Fibroblast of gingiva (primary cell): ENCODE results near the gene CALCA.
A peak's percentile ranks its signal among the peaks of the same experiment; 100 is the strongest.

Source experiments
- DNase-seq: peaks from one replicate; pipeline ENCODE4 v3.0.0-alpha.2; 2011; ENCODE audit warnings: low read depth

The CALCA gene

DNA sequence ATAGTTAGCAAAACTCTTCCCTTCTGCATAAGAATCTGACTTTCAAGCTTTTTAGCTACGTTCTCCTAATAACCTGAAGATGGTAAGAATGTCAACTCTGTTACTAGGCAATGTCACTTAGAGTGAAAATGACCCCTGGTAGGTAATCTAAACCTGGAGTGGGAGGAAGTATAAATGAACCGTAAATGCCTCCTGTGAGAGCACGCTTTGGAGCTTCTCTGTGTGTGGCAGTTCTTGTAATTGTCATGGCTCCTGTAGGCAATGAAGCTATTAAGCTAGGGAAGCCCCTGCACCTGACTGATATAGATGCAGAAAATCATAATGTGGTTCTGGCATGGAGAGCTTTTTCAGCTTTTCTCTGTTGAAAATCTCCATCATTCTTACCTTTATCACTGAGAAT is 29.4 kb downstream of the CALCA start:
- DNase-seq: no peak

DNA sequence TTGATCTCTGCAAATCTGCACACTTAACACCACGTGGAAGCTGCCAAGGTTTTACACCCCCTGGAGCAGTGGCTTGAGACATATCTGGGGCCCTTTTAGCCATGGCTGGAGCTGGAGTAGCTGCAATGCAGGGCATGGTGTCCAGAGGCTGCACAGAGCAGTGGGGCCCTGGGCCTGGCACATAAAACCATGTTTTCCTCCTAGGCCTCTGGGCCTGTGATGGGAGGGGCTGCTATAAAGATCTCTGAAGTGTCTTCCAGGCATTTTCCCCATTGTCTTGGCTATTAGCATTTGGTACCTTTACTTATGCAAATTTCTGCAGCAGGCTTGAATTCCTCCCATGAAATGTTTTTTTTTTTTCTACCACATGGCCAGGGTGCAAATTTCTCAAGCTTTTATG is 33.2 kb downstream of the CALCA start:
- no peak for DNase-seq

DNA sequence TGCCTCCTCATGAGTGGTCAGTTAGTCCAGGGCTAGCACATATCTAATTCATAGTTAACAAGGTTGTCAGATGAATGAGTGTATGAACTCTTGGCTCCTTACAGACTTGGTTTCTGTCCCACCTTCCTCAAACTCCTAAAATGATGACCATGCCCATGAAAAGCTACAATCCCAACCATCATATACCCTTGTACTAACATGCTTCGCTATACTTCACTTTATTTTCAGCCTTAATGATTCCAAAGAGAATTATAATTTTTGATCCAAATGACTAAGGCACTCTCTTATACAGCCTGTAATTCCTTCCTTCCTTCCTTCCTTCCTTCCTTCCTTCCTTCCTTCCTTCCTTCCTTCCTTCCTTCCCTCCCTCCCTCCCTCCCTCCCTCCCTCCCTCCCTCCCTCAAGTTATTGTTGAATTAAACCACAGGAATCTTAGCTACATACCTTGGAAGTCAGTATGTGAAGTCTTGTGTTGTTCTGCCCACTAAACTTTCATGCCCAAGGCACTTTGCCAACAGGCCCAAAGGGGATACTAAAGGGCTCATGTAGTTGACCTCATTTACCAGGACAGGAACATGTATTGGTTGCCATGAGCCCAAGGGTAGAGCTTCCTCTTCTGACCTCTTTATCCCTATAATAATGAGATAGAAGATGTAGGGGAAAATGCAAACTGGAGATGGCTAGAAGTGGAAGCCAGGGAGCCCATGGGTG is 37.4 kb downstream of the CALCA start:
- DNase-seq: no peak

DNA sequence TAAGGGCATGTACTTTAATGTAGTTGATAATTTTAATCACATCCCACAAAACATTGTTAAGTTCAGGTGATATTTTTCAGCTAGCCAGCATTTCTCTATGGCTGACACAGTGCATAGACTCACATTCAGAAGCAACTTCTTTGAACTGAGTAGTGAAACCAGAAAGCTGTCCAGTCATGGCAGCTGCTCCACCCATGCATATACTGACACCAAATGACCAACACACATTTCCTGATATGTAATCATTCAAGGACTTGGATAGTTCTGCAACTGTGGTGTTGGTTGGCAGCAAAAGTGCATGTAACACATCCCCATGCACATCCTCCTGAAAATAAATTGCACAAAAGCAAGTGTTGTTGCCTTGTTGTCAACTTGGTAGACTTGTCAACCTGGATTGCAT is 39.7 kb downstream of the CALCA start:
- no peak for DNase-seq

DNA sequence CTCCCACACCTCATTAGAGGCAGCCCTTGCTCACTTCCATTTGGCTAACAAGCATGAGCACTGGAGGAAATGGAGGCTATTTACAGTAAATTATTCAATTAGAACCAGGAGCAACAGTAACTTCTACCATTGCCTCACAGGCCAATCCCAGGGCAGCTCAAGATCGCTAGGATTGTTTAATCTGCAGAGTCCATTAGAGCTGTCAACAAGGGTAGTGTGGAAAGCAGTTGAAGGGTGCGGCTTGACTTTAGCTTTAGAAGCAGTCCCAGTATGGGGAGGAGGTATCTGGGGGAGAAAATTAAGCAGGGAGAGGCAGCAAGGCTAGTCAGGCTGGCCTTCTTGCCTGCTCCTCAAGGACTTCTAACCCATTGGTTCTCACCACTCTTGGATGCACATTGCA is 41.8 kb downstream of the CALCA start:
- no peak for DNase-seq

DNA sequence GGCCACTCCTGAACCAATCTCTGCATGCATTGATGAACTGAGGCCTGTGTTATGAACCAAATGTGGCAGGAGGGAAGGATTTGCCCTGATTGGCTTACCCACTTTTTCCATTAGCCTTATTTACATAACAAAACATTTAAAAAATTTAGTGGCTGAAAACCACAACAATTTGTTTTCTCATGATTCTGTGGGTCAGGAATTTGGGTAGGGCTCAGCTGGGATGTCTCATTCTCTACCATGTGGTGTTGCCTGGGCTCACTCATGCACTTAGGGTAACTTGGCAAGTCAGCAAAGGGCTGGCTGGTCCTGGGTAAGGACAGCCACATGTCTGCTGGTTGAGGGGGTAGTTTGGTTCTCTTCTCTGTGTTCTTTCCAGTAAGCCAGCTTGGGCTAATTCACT is 45.0 kb downstream of the CALCA start:
- DNase-seq: peak; percentile 18

DNA sequence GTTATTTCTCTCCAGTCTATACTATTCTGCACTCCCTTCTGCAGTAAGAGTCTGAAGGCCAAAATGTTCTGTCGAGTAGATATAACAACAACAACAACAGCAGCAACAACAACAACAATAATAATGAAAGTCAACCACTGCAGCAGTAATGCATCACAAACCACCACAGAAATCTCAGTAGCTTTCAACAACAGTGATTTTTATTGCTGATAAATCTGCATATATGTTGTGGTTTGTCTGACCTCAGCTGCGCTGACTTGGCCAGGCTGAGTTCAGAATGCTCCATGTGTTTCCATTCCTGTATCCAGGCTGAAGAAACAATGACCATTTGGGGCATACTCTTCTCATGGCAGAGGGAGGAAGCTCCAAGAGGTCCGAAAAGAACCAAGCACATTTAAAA is 47.8 kb downstream of the CALCA start:
- DNase-seq: no peak
